Esophagus squamous epithelium (tissue), 5 donors: ENCODE measurements around the gene PTPRO. TPM values are rescaled to one million over a fixed set of nuclear protein-coding genes. Genes with fewer than 3 reads are reported as not detected.
A peak's percentile ranks its signal among the peaks of the same experiment; 100 is the strongest.

Experiments
- DNase-seq: peaks from one replicate; lab custom pipeline; 2025; lab: John Stamatoyannopoulos, UW
- H3K27ac ChIP-seq, 4 donors: fragments of 200-600 bp; sonication (generic); one replicate each; pipeline ENCODE4 v1.5.1; 2016 to 2019; ENCODE audit warnings: mild to moderate bottlenecking in 1 of 4
- H3K27me3 ChIP-seq, 4 donors: fragments of 200-600 bp; sonication (generic); 1 replicate in 3 of 4; 2 replicates in 1 of 4; pipeline versions ENCODE4 v1.5.1 to v1.6.0; 2017 to 2021; ENCODE audit warnings: antibody characterized with exemption in 1 of 4
- H3K36me3 ChIP-seq, 3 donors: fragments of 200-600 bp; sonication (generic); one replicate each; pipeline ENCODE4 v1.5.1; 2016 to 2019
- H3K4me1 ChIP-seq, 3 donors: fragments of 200-600 bp; sonication (generic); one replicate each; pipeline ENCODE4 v1.5.1; 2017 to 2019
- H3K4me3 ChIP-seq, 4 donors: fragments of 200-600 bp; sonication (generic); 1 replicate in 3 of 4; 2 replicates in 1 of 4; pipeline ENCODE4 v1.5.1; 2016 to 2019; ENCODE audit warnings: mild to moderate bottlenecking in 2 of 4, moderate library complexity in 1 of 4
- H3K9me3 ChIP-seq, 3 donors: fragments of 200-600 bp; sonication (generic); one replicate each; pipeline ENCODE4 v1.5.1; 2016 to 2019
- POLR2A ChIP-seq, 4 donors: fragments of 450-650 bp; IDR thresholded peaks; one replicate each; pipeline ENCODE4 v1.6.1; 2017; ENCODE audit warnings: antibody characterized with exemption in 4 of 4, mild to moderate bottlenecking in 4 of 4, moderate library complexity in 3 of 4
- WGBS, 2 donors: methylation state at CpG; one replicate each; pipeline ENCODE4 v1.1.5; 2018; 5-methylcytosine and 5-hydroxymethylcytosine counted together
- intact Hi-C: fragments of 100-400 bp; cut with DNase I; formaldehyde crosslinking; loops from one replicate; pipeline ENCODE4 v1.15.0; 2022
- total RNA-seq, 4 donors: library from RNA; depleted of rRNA; stranded (reverse); fragments of >200 nt; gene quantifications; one replicate each; pipeline ENCODE4 v1.1.0, GENCODE V29; 2016
- TF ChIP-seq, protein P1 (sequence below), 6 experiments: fragments of 450-650 bp in 4 of 6; fragments of 200-600 bp in 2 of 6; sonication (generic) in 2 of 6; IDR thresholded peaks; one replicate each; pipeline ENCODE4 v1.5.1; 2016 to 2019; ENCODE audit warnings: antibody characterized with exemption in 6 of 6, mild to moderate bottlenecking in 4 of 6, moderate library complexity in 4 of 6
- donor health status: DM: yes; HTN: yes; CAD: no.

The PTPRO gene
- total RNA-seq, 4 donors from 2014 or later = 0.13 to 1.4 (median 0.76) TPM; not detected in 1

DNA sequence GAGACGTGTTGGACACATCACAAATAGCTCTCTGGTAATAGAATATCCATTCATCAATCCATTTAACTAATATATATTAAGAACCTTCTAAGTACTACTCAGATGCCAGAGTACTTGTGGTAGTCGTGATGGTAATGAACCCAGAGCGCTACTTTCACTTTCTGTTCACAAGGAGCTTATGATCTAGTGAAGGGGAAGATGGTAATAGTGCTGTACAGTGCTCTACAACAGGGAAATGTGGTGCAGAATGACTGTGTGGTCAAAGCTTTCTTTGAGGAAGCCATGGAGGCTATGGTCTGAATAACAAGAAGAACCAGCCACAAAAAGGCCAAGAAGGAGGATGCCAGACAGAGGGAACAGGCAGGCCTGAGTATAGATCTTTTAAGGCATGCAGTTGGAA, 212.0 kb downstream of the PTPRO start:
- DNase-seq = no peak
- 48 to 65% methylated on average over 3 of the region's 3 CpGs for WGBS, 2 donors
- no peak for TF ChIP-seq POLR2A (IDR thresholded peaks at IDR 0.05)
- TF ChIP-seq, protein P1, sequence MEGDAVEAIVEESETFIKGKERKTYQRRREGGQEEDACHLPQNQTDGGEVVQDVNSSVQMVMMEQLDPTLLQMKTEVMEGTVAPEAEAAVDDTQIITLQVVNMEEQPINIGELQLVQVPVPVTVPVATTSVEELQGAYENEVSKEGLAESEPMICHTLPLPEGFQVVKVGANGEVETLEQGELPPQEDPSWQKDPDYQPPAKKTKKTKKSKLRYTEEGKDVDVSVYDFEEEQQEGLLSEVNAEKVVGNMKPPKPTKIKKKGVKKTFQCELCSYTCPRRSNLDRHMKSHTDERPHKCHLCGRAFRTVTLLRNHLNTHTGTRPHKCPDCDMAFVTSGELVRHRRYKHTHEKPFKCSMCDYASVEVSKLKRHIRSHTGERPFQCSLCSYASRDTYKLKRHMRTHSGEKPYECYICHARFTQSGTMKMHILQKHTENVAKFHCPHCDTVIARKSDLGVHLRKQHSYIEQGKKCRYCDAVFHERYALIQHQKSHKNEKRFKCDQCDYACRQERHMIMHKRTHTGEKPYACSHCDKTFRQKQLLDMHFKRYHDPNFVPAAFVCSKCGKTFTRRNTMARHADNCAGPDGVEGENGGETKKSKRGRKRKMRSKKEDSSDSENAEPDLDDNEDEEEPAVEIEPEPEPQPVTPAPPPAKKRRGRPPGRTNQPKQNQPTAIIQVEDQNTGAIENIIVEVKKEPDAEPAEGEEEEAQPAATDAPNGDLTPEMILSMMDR (IDR thresholded peaks at IDR 0.05) = no peak
- no peaks in the 10 kb centered on the region for H3K9me3 ChIP-seq
- peak overlapping the region in 1 of 4 donors; percentile 25 for H3K4me3 ChIP-seq
- intact Hi-C loops = no loop called here
- no peaks in the 10 kb centered on the region for H3K36me3 ChIP-seq
- H3K27ac ChIP-seq = peak overlapping the region in 2 of 4 donors; percentile 36 to 37
- no peaks in the 10 kb centered on the region for H3K4me1 ChIP-seq
- H3K27me3 ChIP-seq = no peaks in the 10 kb centered on the region

GRCh38 chr12:15534874-15535273, 212.6 kb downstream of the PTPRO start:
- intact Hi-C loops = loop anchor here (5.0 kb wide), 1 partner anchor 47 kb away; no protein-coding TSS in a partner anchor
- Histone ChIP-seq H3K9me3 (no peaks in the 10 kb centered on the region), H3K27ac (peak overlapping the region in 2 of 4 donors; percentile 36 to 37), H3K4me3 (no peak overlapping the region), H3K27me3 (no peaks in the 10 kb centered on the region), H3K36me3 (no peaks in the 10 kb centered on the region), H3K4me1 (no peaks in the 10 kb centered on the region)
- no peak for DNase-seq
- TF ChIP-seq, protein P1 (IDR thresholded peaks at IDR 0.05) = no peak
- TF ChIP-seq POLR2A (IDR thresholded peaks at IDR 0.05) = no peak
- 77 to 87% methylated on average over 5 of the region's 5 CpGs for WGBS, 2 donors

DNA sequence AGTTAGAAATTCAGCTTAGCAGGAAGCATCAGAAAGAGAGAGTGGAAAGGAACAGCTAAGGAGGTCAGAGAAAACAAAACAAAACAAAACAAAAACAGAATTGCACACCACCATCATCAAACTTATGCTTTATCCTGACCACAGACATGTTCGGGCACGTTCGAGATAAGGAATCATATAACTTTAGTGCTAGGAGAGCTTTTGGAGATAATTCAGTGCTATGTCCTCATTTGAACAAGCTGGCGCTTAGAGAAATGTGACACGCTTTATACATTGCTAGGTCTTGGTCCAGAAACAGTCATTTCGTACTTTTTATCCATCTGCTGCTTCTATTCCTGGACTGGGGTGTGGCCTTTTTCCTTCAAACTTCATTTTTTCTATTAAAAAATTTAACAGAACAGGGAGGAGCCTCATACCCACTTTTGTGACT, 213.1 kb downstream of the PTPRO start:
- intact Hi-C loops = loop anchor here (5.0 kb wide), 1 partner anchor 47 kb away; no protein-coding TSS in a partner anchor
- H3K36me3 ChIP-seq = no peaks in the 10 kb centered on the region
- TF ChIP-seq, protein P1 (IDR thresholded peaks at IDR 0.05) = no peak
- no peak for TF ChIP-seq POLR2A (IDR thresholded peaks at IDR 0.05)
- no peak overlapping the region for H3K4me3 ChIP-seq
- H3K27ac ChIP-seq = peak overlapping the region in 1 of 4 donors; percentile 16
- DNase-seq = no peak
- H3K9me3 ChIP-seq = no peaks in the 10 kb centered on the region
- no peaks in the 10 kb centered on the region for H3K4me1 ChIP-seq
- 72 to 85% methylated on average over 6 of the region's 6 CpGs for WGBS, 2 donors
- H3K27me3 ChIP-seq = no peaks in the 10 kb centered on the region

GRCh38 chr12:15536446-15536845, 214.1 kb downstream of the PTPRO start:
- 73 to 81% methylated on average over 4 of the region's 4 CpGs for WGBS, 2 donors
- DNase-seq = no peak
- intact Hi-C loops = loop anchor here (5.0 kb wide), 1 partner anchor 46 kb away; no protein-coding TSS in a partner anchor

DNA sequence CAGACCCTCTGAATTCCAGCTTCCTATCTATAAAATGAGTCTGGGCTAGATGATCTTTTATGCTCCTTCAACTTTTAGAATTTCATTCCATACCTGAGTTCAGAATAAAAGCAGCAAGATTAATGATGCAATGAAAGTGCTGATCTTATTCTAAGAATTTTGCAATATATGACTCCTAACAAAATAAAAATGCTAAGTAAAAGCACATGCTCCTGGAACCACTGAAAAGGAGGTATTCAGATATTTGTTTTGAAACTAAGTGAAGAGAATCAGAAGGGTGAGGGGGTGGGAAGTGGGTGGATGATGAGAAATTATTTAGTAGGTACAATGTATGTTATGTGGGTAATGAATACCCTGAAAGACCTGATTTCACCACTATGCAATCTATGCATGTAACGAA, 216.6 kb downstream of the PTPRO start:
- WGBS, 2 donors = 60 to 70% methylated on average over 1 of the region's 1 CpG
- no peak overlapping the region for H3K27ac ChIP-seq

More at GRCh38 chr12:15536446-15536845, 214.1 kb downstream of the PTPRO start:
- no peaks in the 10 kb centered on the region for H3K9me3 ChIP-seq
- no peaks in the 10 kb centered on the region for H3K4me1 ChIP-seq
- no peaks in the 10 kb centered on the region for H3K36me3 ChIP-seq
- no peaks in the 10 kb centered on the region for H3K27me3 ChIP-seq
- H3K4me3 ChIP-seq = no peak overlapping the region
- no peak overlapping the region for H3K27ac ChIP-seq
- no peak for TF ChIP-seq POLR2A (IDR thresholded peaks at IDR 0.05)
- TF ChIP-seq, protein P1 (IDR thresholded peaks at IDR 0.05) = no peak

More for the DNA sequence above, 216.6 kb downstream of the PTPRO start:
- no peaks in the 10 kb centered on the region for H3K27me3 ChIP-seq
- no peak for TF ChIP-seq POLR2A (IDR thresholded peaks at IDR 0.05)
- H3K4me3 ChIP-seq = no peak overlapping the region
- H3K36me3 ChIP-seq = no peaks in the 10 kb centered on the region
- intact Hi-C loops = loop anchor here (5.0 kb wide), 1 partner anchor 43 kb away; no protein-coding TSS in a partner anchor
- H3K9me3 ChIP-seq = no peaks in the 10 kb centered on the region
- DNase-seq = no peak
- no peaks in the 10 kb centered on the region for H3K4me1 ChIP-seq
